HEK293T (cell line): ENCODE results near the gene PTS.

Experiments
- CTCF ChIA-PET: fragments of 350-600 bp; formaldehyde crosslinking; extraction: SDS; loops from one replicate; lab custom pipeline; 2021; ENCODE audit warnings: antibody characterized with exemption, inconsistent platforms; lab: Yijun Ruan, JAX
- POLR2A ChIA-PET: fragments of 350-600 bp; formaldehyde crosslinking; extraction: SDS; loops from one replicate; lab custom pipeline; 2020; ENCODE audit warnings: antibody characterized with exemption, inconsistent platforms; lab: Yijun Ruan, JAX
- DNase-seq: peaks from one replicate; pipeline ENCODE4 v3.0.0; 2012; ENCODE audit warnings: mixed read lengths; ENCODE audit errors: extremely low spot score
- ARNT ChIP-seq: fragments of 450-650 bp; IDR thresholded peaks from 2 replicates; pipeline ENCODE4 v1.6.1; 2017; ENCODE audit warnings: mild to moderate bottlenecking
- BHLHE40 ChIP-seq: fragments of 450-650 bp; IDR thresholded peaks from 2 replicates; pipeline ENCODE4 v1.6.1; 2016; ENCODE audit warnings: mild to moderate bottlenecking, moderate library complexity, borderline replicate concordance
- CTBP1 ChIP-seq: fragments of 450-650 bp; IDR thresholded peaks from 2 replicates; pipeline ENCODE4 v1.6.1; 2016; ENCODE audit warnings: borderline replicate concordance
- ELF4 ChIP-seq: fragments of 450-650 bp; IDR thresholded peaks from 2 replicates; pipeline ENCODE4 v1.6.1; 2017; ENCODE audit warnings: antibody characterized with exemption
- FOXA1 ChIP-seq: fragments of 450-650 bp; IDR thresholded peaks from 2 replicates; pipeline ENCODE4 v1.6.1; 2016; ENCODE audit warnings: mild to moderate bottlenecking
- FOXK2 ChIP-seq: fragments of 450-650 bp; IDR thresholded peaks from 2 replicates; pipeline ENCODE4 v1.6.1; 2016; ENCODE audit warnings: mild to moderate bottlenecking
- FOXM1 ChIP-seq: fragments of 450-650 bp; IDR thresholded peaks from 2 replicates; pipeline ENCODE4 v1.6.1; 2017; ENCODE audit warnings: mild to moderate bottlenecking, borderline replicate concordance
- HDGF ChIP-seq: fragments of 450-650 bp; IDR thresholded peaks from 2 replicates; pipeline ENCODE4 v1.6.1; 2017; ENCODE audit warnings: antibody characterized with exemption, borderline replicate concordance
- L3MBTL2 ChIP-seq: fragments of 450-650 bp; conservative IDR thresholded peaks from 2 replicates; pipeline ENCODE4 v1.6.1; 2016; ENCODE audit warnings: mild to moderate bottlenecking
- LEF1 ChIP-seq: fragments of 450-650 bp; IDR thresholded peaks from 2 replicates; pipeline ENCODE4 v1.6.1; 2017; ENCODE audit warnings: mild to moderate bottlenecking, borderline replicate concordance
- NFRKB ChIP-seq: fragments of 450-650 bp; IDR thresholded peaks from 2 replicates; pipeline ENCODE4 v1.6.1; 2016; ENCODE audit warnings: mild to moderate bottlenecking, moderate library complexity
- SP1 ChIP-seq: fragments of 450-650 bp; IDR thresholded peaks from 2 replicates; pipeline ENCODE4 v1.6.1; 2017
- SUZ12 ChIP-seq: fragments of 450-650 bp; IDR thresholded peaks from 2 replicates; pipeline ENCODE4 v1.6.1; 2016; ENCODE audit warnings: mild to moderate bottlenecking
- TARDBP ChIP-seq: fragments of 450-650 bp; IDR thresholded peaks from 2 replicates; pipeline ENCODE4 v1.6.1; 2016
- ZNF384 ChIP-seq: fragments of 450-650 bp; IDR thresholded peaks from 2 replicates; pipeline ENCODE4 v1.6.1; 2016
- TF ChIP-seq, protein P1 (sequence below): fragments of 450-650 bp; IDR thresholded peaks from 2 replicates; pipeline ENCODE4 v1.6.1; 2016

Gene PTS

DNA sequence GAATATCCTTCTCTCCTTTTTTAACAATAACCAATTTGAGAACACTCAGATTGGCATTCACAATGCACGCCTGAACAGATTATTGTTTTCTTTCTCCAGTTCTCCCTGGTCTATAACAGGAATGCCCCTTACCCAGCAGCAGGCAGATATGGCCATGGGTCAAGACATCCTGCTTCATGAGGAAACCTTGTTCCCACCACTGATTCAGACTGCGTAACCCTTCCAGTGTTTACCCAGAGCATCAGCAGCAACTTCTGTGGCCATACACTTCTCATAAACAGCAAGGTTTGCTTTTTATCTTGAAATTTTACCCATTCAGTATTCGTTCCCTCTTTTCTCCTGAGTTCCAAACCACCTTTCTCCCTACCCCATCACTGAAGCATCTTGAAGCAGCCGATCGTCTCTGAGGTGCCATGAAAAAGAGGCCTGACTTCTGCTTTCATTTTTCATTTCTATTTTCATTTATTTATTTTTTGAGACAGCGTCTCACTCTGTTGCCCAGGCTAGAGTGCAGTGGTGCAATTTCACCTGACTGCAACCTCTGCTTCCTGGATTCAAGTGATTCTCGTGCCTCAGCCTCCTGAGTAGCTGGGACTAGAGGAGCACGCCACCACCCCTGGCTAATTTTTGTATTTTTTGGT lies 9.6 kb downstream of the PTS start:
- TF ChIP-seq ELF4: no peak
- TF ChIP-seq TARDBP: no peak
- TF ChIP-seq SP1: no peak
- TF ChIP-seq CTBP1: no peak
- TF ChIP-seq, protein P1, sequence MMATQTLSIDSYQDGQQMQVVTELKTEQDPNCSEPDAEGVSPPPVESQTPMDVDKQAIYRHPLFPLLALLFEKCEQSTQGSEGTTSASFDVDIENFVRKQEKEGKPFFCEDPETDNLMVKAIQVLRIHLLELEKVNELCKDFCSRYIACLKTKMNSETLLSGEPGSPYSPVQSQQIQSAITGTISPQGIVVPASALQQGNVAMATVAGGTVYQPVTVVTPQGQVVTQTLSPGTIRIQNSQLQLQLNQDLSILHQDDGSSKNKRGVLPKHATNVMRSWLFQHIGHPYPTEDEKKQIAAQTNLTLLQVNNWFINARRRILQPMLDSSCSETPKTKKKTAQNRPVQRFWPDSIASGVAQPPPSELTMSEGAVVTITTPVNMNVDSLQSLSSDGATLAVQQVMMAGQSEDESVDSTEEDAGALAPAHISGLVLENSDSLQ: no peak
- TF ChIP-seq SUZ12: no peak
- no peak for TF ChIP-seq FOXM1
- TF ChIP-seq FOXA1: no peak
- TF ChIP-seq FOXK2: no peak
- no peak for TF ChIP-seq L3MBTL2
- TF ChIP-seq HDGF: no peak
- no peak for TF ChIP-seq ARNT
- TF ChIP-seq ZNF384: no peak
- TF ChIP-seq LEF1: no peak
- TF ChIP-seq BHLHE40: no peak
- DNase-seq: no peak
- POLR2A ChIA-PET: no interaction called here
- CTCF ChIA-PET: no interaction called here

DNA sequence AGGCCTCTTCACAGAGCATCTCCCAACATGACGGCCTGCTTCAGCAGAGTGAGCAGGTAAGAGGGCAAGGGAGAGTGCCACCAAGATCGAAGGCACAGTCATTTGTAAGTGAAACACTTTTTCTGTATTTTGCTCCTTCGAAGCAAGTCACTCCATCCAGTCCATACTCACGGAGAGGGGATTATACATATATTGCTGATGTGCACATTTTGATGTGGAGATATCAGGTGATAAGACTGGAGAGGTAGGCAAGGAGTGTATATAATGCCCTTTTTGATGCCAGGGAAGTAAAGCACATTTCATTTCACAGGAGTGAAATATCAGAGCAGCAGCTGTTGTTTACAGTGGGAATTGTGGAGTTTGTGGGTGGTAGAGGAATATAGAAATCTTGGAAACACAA lies 11.2 kb downstream of the PTS start:
- no peak for DNase-seq
- POLR2A ChIA-PET: no interaction called here
- CTCF ChIA-PET: no interaction called here
- TF ChIP-seq CTBP1 (no peak), TARDBP (no peak), FOXM1 (no peak), SP1 (no peak), ARNT (no peak), ZNF384 (no peak), SUZ12 (no peak), BHLHE40 (no peak), L3MBTL2 (no peak), LEF1 (no peak)
- TF ChIP-seq, protein P1: no peak

DNA sequence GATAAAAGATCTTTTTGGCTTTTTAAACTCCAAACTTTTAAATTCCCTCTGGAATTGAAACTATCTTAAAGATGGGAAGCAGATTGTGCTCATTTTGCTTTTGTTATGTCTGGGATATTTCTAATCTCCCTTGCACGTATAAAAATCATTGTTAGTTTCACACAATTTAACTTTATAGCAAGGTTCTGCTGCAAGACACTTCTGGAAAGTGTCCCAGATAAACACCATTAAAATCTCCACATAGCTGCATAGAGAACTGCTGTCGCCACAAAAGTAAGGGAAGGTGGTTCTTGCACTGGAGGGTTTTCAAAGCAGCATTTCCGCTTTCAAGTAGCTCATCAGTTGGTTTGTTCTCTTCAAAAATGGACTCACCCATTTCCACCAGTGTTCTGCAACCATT lies 11.8 kb downstream of the PTS start:
- TF ChIP-seq TARDBP (no peak), SP1 (no peak), HDGF (no peak), NFRKB (no peak), SUZ12 (no peak), FOXK2 (no peak), CTBP1 (no peak), FOXM1 (no peak), BHLHE40 (no peak), LEF1 (no peak), ELF4 (no peak)
- TF ChIP-seq, protein P1: no peak
- POLR2A ChIA-PET: no interaction called here
- DNase-seq: no peak
- CTCF ChIA-PET: interaction anchor here (0.6 kb wide), 1 partner anchor 1065 kb away, joined by 4 read pairs; no protein-coding TSS in a partner anchor

DNA sequence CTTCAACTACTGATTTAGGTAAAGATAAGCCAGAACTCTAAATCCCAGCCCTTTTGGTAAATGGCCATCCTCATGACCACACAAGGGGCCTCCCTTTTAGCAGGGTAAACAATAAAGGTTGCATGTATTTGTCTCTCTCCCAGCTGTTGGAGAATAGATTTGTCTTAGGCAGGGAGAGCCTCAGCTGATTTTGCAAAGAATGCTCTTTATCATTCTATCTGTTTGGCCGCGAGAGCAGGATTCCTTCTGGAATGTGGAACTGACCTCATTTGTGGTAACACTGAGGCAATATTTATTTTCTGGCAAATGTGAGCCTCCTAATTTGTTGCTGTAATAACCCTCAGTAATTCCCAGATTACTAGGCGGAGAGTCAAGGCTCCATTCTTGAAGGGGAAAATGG lies 15.3 kb downstream of the PTS start:
- POLR2A ChIA-PET: interaction anchor here (0.8 kb wide), 1 partner anchor 16 kb away, joined by 3 read pairs; no protein-coding TSS in a partner anchor
- no peak for TF ChIP-seq SUZ12
- no peak for TF ChIP-seq L3MBTL2
- TF ChIP-seq FOXA1: no peak
- TF ChIP-seq ARNT: no peak
- TF ChIP-seq ELF4: no peak
- no peak for TF ChIP-seq LEF1
- TF ChIP-seq, protein P1: no peak
- no peak for TF ChIP-seq ZNF384
- no peak for TF ChIP-seq HDGF
- TF ChIP-seq BHLHE40: no peak
- no peak for TF ChIP-seq FOXM1
- TF ChIP-seq CTBP1: no peak
- TF ChIP-seq TARDBP: no peak
- no peak for TF ChIP-seq NFRKB
- no peak for TF ChIP-seq SP1
- TF ChIP-seq FOXK2: no peak
- CTCF ChIA-PET: no interaction called here
- DNase-seq: no peak

DNA sequence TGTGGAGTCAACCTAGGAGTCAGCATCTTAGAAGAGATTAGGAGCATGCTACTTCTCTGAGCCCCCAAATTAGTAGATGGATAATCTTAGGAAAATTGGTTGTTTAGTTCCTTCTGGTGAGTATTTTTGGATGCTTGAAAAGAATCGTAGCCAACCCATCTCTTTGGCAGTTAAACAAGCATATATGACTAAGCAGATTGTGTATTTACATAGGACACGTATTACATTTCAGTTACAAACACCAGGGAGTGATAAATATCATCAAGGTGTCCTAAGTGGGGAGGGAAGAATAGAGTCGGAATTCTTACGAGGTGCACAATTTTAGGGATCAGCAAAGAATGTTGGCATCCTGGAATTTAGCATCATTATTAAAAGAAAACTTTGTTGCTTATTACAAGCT lies 21.0 kb downstream of the PTS start:
- DNase-seq: no peak
- TF ChIP-seq LEF1 (no peak), BHLHE40 (no peak), L3MBTL2 (no peak)
- ChIA-PET CTCF (no interaction called here), POLR2A (no interaction called here)

DNA sequence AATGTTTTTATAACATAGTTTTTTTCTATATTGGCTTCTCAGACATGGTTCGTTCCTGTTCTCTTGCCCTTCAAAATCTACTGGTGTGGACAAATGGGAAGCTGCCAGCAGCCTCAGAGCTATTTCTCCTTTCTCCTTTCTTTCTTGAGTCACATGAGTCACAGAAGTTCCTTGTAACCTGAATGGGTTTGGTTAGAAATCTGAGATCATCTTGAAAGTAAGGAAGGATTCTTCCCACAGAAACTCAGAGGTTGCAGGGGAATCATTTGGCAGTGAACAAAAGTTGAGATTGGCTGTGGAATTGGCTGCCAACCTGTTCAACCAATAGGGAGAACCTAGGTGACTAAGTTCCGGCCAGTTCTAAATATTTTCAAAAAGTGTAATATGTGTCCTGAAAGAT lies 22.0 kb downstream of the PTS start:
- TF ChIP-seq BHLHE40 (no peak), FOXM1 (no peak), CTBP1 (no peak), LEF1 (no peak), SP1 (no peak), NFRKB (no peak)
- POLR2A ChIA-PET: no interaction called here
- DNase-seq: no peak
- CTCF ChIA-PET: no interaction called here
